Activated B cell treated with CpG ODN at 0.5 μM for 24 hours (primary cell): ENCODE measurements around the gene CACNA1E. TPM values are rescaled to one million over a fixed set of nuclear protein-coding genes. Genes with fewer than 3 reads are reported as not detected.

Experiments used
- ATAC-seq: fragments of 200-7000 bp; cut with Tn5 transposase; one replicate; pipeline ENCODE4 v1.10.0; 2021; ENCODE audit warnings: low read depth, mild to moderate bottlenecking, moderate library complexity
- CTCF ChIA-PET: fragments of 350-600 bp; sonication (Branson Sonifier 250); formaldehyde crosslinking; loops from one replicate; lab custom pipeline; 2021; ENCODE audit warnings: antibody characterized with exemption; lab: Charles Lee
- POLR2A ChIA-PET: fragments of 350-600 bp; sonication (Branson Sonifier 250); formaldehyde crosslinking; loops from one replicate; lab custom pipeline; 2021; ENCODE audit warnings: antibody characterized with exemption; lab: Charles Lee
- DNase-seq: peaks from one replicate; pipeline ENCODE4 v3.0.0; 2022
- H3K27ac Mint-ChIP-seq: one replicate; pipeline ENCODE4 v1.8.0; 2020; ENCODE audit warnings: mixed read lengths
- H3K27me3 Mint-ChIP-seq: one replicate; pipeline ENCODE4 v1.8.0; 2021; ENCODE audit warnings: mixed read lengths
- H3K36me3 Mint-ChIP-seq: one replicate; pipeline ENCODE4 v1.8.0; 2021; ENCODE audit warnings: low read depth, mixed read lengths
- H3K4me1 Mint-ChIP-seq: one replicate; pipeline ENCODE4 v1.8.0; 2021; ENCODE audit warnings: mixed read lengths
- H3K4me3 Mint-ChIP-seq: one replicate; pipeline ENCODE4 v1.8.0; 2020; ENCODE audit warnings: mild to moderate bottlenecking, mixed read lengths
- H3K9me3 Mint-ChIP-seq: one replicate; pipeline ENCODE4 v1.8.0; 2020; ENCODE audit warnings: mixed read lengths
- intact Hi-C: fragments of 100-400 bp; cut with micrococcal nuclease; formaldehyde crosslinking; loops from one replicate; pipeline ENCODE4 v1.15.1; 2024
- total RNA-seq: library from RNA; stranded (reverse); gene quantifications from 2 replicates; pipeline ENCODE4 v1.2.3, GENCODE V29; 2022
- TF ChIP-seq, protein P1 (sequence below): fragments of 200-600 bp; IDR thresholded peaks from one replicate; pipeline ENCODE4 v1.8.0; 2022; ENCODE audit warnings: antibody characterized with exemption, mild to moderate bottlenecking

CACNA1E gene
- total RNA-seq, 1 donor from 2014 or later = 0.91 TPM

DNA sequence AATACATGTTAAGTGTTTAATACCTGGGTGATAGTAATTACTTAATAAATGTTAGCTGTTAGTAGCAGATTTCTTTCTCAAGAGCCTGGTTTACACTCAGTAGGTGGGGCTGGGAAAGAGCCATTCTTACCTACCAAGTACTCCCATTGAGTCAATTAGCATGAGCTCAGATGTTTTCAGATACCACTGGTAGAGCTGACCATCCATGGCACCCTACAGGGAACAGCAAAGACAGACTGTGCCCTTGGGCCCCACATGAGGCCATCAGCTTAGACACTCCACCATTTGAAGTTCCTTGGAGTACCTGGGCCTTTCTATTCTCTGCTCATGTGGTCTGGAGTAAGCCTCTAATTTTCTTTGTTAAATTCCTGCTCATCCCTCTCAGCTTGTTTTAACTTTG, 179.3 kb downstream of the CACNA1E start:
- DNase-seq (no peak), ATAC-seq (no peak)
- no peak overlapping the region for H3K4me3 Mint-ChIP-seq
- ChIA-PET POLR2A (no interaction called here), CTCF (no interaction called here)
- no peaks in the 10 kb centered on the region for H3K9me3 Mint-ChIP-seq
- no peaks in the 10 kb centered on the region for H3K4me1 Mint-ChIP-seq
- no peaks in the 10 kb centered on the region for H3K36me3 Mint-ChIP-seq
- peaks cover 8% of the 10 kb centered on the region for H3K27me3 Mint-ChIP-seq
- TF ChIP-seq, protein P1, sequence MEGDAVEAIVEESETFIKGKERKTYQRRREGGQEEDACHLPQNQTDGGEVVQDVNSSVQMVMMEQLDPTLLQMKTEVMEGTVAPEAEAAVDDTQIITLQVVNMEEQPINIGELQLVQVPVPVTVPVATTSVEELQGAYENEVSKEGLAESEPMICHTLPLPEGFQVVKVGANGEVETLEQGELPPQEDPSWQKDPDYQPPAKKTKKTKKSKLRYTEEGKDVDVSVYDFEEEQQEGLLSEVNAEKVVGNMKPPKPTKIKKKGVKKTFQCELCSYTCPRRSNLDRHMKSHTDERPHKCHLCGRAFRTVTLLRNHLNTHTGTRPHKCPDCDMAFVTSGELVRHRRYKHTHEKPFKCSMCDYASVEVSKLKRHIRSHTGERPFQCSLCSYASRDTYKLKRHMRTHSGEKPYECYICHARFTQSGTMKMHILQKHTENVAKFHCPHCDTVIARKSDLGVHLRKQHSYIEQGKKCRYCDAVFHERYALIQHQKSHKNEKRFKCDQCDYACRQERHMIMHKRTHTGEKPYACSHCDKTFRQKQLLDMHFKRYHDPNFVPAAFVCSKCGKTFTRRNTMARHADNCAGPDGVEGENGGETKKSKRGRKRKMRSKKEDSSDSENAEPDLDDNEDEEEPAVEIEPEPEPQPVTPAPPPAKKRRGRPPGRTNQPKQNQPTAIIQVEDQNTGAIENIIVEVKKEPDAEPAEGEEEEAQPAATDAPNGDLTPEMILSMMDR = no peak
- no peak overlapping the region for H3K27ac Mint-ChIP-seq
- intact Hi-C loops = no loop called here

DNA sequence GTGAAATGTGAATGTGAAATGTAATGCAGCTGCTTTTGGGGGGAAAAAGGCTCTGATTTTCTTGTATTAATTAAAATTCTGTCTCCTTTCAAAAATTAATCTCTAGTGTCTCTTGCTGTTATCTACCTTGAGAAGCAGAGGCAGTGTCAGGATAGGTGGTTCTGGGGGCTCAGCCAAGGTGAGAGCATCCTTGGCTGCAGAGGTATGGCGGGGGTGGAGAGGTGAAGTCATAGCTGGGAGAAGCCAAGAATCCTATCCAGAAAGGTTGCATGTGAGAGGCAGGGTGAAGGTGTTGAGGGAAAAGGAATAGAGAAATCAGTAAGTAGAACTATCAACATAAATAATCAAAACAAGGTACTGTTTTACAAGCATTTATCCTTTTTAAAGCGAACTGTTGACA, 181.2 kb downstream of the CACNA1E start:
- intact Hi-C loops = no loop called here
- POLR2A ChIA-PET = no interaction called here
- Mint-ChIP-seq H3K27me3 (peaks cover 2% of the 10 kb centered on the region), H3K27ac (no peak overlapping the region), H3K4me1 (no peaks in the 10 kb centered on the region), H3K36me3 (no peaks in the 10 kb centered on the region), H3K4me3 (no peak overlapping the region), H3K9me3 (no peaks in the 10 kb centered on the region)
- DNase-seq (no peak), ATAC-seq (no peak)
- TF ChIP-seq, protein P1 = no peak
- CTCF ChIA-PET = no interaction called here

DNA sequence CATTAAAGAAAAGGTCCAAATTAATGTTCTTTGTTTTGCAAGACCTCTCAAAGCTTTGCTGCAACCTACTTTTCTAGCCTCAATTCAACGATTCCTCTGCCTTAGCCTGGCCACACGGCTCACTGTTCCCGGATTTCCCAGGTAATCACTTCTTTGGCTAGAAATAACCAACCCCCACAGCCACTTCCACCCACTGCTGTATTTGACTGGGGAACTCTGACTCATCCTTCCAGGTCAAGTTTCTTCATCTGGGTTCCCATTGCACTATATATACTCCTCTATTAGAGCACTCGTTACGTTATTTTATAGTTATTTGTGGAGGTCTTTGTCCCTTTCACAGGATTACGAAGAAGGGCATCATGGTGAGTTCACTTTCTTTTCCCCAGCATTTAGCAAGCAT, 185.9 kb downstream of the CACNA1E start:
- no peaks in the 10 kb centered on the region for H3K4me1 Mint-ChIP-seq
- ATAC-seq (no peak), DNase-seq (no peak)
- TF ChIP-seq, protein P1 = no peak
- ChIA-PET CTCF (no interaction called here), POLR2A (no interaction called here)
- intact Hi-C loops = no loop called here
- H3K9me3 Mint-ChIP-seq = peaks cover 2% of the 10 kb centered on the region
- H3K27ac Mint-ChIP-seq = no peak overlapping the region
- H3K4me3 Mint-ChIP-seq = no peak overlapping the region
- H3K27me3 Mint-ChIP-seq = peaks cover 12% of the 10 kb centered on the region
- H3K36me3 Mint-ChIP-seq = no peaks in the 10 kb centered on the region

DNA sequence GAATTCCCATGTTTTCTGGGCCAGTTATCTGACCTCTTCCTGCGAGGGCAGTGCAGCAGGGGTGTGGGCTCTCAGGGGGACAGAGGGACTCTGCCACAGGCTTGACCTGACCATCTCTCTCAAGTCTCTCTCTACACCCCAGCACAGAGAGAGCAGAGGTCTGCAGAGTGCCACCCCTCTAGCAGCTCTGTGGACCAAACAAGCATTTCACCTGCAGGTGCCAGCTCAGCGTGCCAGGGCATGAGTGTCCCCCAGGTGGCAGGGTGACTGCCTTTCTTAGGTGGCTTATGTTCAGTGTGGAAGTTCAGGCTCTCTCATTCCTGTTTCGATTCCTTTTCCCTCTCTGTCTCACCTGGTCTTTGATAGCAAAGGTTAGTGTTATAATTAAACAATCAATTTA, 191.3 kb downstream of the CACNA1E start:
- intact Hi-C loops = loop anchor here (5.0 kb wide), 1 partner anchor 378 kb away; no protein-coding TSS in a partner anchor

DNA sequence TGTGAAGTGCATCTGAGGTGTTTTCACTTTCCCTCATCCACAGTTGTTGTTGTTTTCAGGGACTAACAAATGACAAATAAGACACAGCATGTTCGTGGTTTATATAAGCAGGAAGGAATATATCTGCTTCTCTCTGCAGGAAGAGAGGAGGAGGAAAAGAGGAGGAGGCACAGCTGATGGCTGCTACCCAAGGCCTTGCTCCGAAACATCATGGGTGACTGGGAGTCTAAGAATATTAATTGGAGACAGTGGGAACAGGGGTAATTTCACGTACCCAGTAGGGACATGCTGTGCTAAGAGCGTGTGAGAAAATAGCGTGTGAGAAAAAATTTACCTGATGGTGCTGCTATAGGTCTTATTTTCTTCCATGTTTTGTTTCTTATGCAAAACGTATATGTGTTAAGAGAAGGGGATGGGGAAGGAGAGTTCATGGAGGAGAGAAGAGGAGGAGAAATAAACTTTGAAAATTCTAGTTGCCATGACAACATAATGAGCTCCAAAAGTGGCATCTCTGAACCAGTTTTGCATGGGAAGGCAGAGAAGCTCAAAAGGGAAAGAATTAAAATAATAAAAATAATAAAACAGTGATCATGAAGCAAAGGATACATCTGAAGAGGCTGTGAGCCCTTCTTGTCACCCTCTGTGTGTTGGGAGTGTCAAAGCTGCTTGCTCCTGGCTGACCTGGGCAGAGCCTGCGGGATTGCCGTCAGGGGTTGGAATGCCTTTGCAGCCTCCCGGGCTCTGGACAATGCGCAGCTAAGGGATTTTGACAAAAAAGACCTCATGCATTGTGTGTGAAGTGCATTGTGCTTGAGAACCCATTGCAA, 192.0 kb downstream of the CACNA1E start:
- POLR2A ChIA-PET = no interaction called here
- no peak overlapping the region for H3K27ac Mint-ChIP-seq
- no peaks in the 10 kb centered on the region for H3K4me1 Mint-ChIP-seq

More for the DNA sequence above, 191.3 kb downstream of the CACNA1E start:
- DNase-seq (no peak), ATAC-seq (no peak)
- ChIA-PET CTCF (interaction anchor here (6.4 kb wide), 1 partner anchor 195 kb away, joined by 56 read pairs; no protein-coding TSS in a partner anchor), POLR2A (no interaction called here)
- H3K4me1 Mint-ChIP-seq = no peaks in the 10 kb centered on the region
- TF ChIP-seq, protein P1 = no peak
- no peak overlapping the region for H3K4me3 Mint-ChIP-seq
- peaks cover 2% of the 10 kb centered on the region for H3K9me3 Mint-ChIP-seq
- peaks cover 12% of the 10 kb centered on the region for H3K27me3 Mint-ChIP-seq
- no peak overlapping the region for H3K27ac Mint-ChIP-seq
- H3K36me3 Mint-ChIP-seq = no peaks in the 10 kb centered on the region

More for the DNA sequence above, 192.0 kb downstream of the CACNA1E start:
- TF ChIP-seq, protein P1 = no peak
- no peak for ATAC-seq
- Mint-ChIP-seq H3K9me3 (peaks cover 2% of the 10 kb centered on the region), H3K36me3 (no peaks in the 10 kb centered on the region), H3K4me3 (no peak overlapping the region), H3K27me3 (peaks cover 12% of the 10 kb centered on the region)
- CTCF ChIA-PET = interaction anchor here (0.8 to 6.4 kb wide), 3 partner anchors 170 to 196 kb away, joined by 3 to 56 read pairs (median 3); no protein-coding TSS in a partner anchor
- intact Hi-C loops = loop anchor here (5.0 kb wide), 1 partner anchor 377 kb away; no protein-coding TSS in a partner anchor
- DNase-seq = no peak
